ENCODE data around the gene SF3B5. TPM values are rescaled to one million over a fixed set of nuclear protein-coding genes. Genes with fewer than 3 reads are reported as not detected.

SF3B5 gene
- total and polyA plus RNA-seq, 2 donors from 2014 or later, result 101 to 420 TPM

DNA sequence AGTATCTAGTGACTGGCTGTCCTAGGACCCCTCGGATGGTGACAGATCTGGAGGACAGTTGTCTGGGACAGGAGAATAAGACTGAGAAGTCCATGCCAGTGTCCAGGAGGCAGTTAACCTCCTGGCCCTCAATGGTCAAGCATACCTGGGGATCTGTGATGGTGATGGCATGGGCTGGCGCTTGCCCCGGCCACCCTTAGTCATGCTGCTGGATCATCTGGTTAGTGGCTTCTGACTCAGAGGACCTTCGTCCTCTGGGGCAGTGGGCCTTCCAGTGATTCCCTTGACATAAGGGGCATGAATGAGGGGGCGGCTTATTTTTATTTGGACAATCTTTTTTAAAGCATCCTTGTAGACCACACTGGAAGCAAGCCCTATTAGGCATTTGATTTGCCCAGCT lies 24.0 kb upstream of the SF3B5 start:
- H3K27me3 ChIP-seq (ENCODE audit: control insufficient read depth, insufficient read depth, low read length), result no peaks in the 10 kb centered on the region
- no peak for TF ChIP-seq CTCF (IDR thresholded peaks at IDR 0.05; ENCODE audit: borderline replicate concordance, extremely low read depth, insufficient read depth)
- intact Hi-C loops (cut with DNase I), result no loop called here
- no peaks in the 10 kb centered on the region for H3K4me1 ChIP-seq (ENCODE audit: control insufficient read depth in 2 of 3, insufficient read depth in 2 of 3, low read depth in 1 of 3, low read length in 3 of 3)
- H3K9me3 ChIP-seq (ENCODE audit: control insufficient read depth in 2 of 3, insufficient read depth in 1 of 3, low read length in 3 of 3), result no peaks in the 10 kb centered on the region
- no peak overlapping the region for H3K4me3 ChIP-seq (ENCODE audit: low read length in 3 of 3)
- no peaks in the 10 kb centered on the region for H3K36me3 ChIP-seq (ENCODE audit: control insufficient read depth in 2 of 3, insufficient read depth in 3 of 3, low read length in 3 of 3)
- FAIRE-seq (no peak), DNase-seq (no peak)
- no peak overlapping the region for H3K9ac ChIP-seq (ENCODE audit: low read length in 3 of 3)
- H3K27ac ChIP-seq (ENCODE audit: low read depth in 2 of 2, low read length in 2 of 2), result no peak overlapping the region

DNA sequence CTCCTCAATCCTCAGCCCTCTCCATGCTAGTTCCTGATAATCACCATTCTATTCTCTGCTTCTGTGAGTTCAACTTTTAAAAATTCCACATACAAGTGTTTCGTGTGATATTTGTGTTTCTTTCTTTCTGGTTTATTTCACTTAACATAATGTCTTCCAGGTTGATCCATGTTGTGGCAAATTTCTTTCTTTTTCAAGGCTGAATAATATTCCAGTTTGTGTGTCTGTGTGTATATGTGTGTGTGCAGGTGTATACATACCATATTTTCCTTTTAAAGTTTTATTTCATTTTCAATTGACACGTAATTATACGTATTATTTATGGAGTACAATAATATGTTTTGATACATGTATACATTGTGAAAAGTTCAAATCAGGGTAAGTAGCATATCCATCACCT lies 19.8 kb upstream of the SF3B5 start:
- no peak overlapping the region for H3K27ac ChIP-seq (ENCODE audit: low read depth in 2 of 2, low read length in 2 of 2)
- no peaks in the 10 kb centered on the region for H3K27me3 ChIP-seq (ENCODE audit: control insufficient read depth, insufficient read depth, low read length)
- H3K4me3 ChIP-seq (ENCODE audit: low read length in 3 of 3), result no peak overlapping the region
- H3K9ac ChIP-seq (ENCODE audit: low read length in 3 of 3), result no peak overlapping the region
- TF ChIP-seq CTCF (IDR thresholded peaks at IDR 0.05; ENCODE audit: borderline replicate concordance, extremely low read depth, insufficient read depth), result no peak
- H3K36me3 ChIP-seq (ENCODE audit: control insufficient read depth in 2 of 3, insufficient read depth in 3 of 3, low read length in 3 of 3), result no peaks in the 10 kb centered on the region
- DNase-seq (no peak), FAIRE-seq (no peak)
- H3K4me1 ChIP-seq (ENCODE audit: control insufficient read depth in 2 of 3, insufficient read depth in 2 of 3, low read depth in 1 of 3, low read length in 3 of 3), result no peaks in the 10 kb centered on the region
- H3K9me3 ChIP-seq (ENCODE audit: control insufficient read depth in 2 of 3, insufficient read depth in 1 of 3, low read length in 3 of 3), result no peaks in the 10 kb centered on the region
- intact Hi-C loops (cut with DNase I), result no loop called here

- intact Hi-C loops (cut with DNase I), result no loop called here
- Histone ChIP-seq H3K27ac (ENCODE audit: low read depth in 2 of 2, low read length in 2 of 2) (no peak overlapping the region), H3K4me3 (ENCODE audit: low read length in 3 of 3) (no peak overlapping the region), H3K36me3 (ENCODE audit: control insufficient read depth in 2 of 3, insufficient read depth in 3 of 3, low read length in 3 of 3) (no peaks in the 10 kb centered on the region), H3K9me3 (ENCODE audit: control insufficient read depth in 2 of 3, insufficient read depth in 1 of 3, low read length in 3 of 3) (no peaks in the 10 kb centered on the region), H3K9ac (ENCODE audit: low read length in 3 of 3) (no peak overlapping the region), H3K4me1 (ENCODE audit: control insufficient read depth in 2 of 3, insufficient read depth in 2 of 3, low read depth in 1 of 3, low read length in 3 of 3) (no peaks in the 10 kb centered on the region), H3K27me3 (ENCODE audit: control insufficient read depth, insufficient read depth, low read length) (no peaks in the 10 kb centered on the region)
- no peak for TF ChIP-seq CTCF (IDR thresholded peaks at IDR 0.05; ENCODE audit: borderline replicate concordance, extremely low read depth, insufficient read depth)
- FAIRE-seq (no peak), DNase-seq (no peak)
Observed at GRCh38 chr6:144113366-144113765, 18.0 kb upstream of the SF3B5 start.

DNA sequence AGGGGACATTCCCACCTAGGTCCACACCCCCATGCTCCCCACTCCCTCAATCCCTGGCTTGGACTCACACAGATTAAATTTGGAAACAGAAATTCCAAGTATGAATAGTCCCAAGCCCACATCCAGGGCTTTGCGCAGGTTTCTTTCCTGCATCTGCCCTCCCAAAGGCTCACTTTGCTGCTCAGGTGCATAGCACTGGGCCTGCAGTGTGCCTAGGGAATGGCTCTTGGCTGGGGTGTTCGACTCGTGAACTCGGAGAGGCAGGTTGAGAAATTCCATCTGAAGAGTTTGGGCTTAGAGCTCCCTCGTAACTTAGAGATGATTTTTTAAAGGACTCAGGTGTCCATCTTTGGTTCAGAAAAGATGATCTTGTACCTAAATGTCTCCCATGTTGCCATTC lies 14.8 kb upstream of the SF3B5 start:
- Histone ChIP-seq H3K9me3 (ENCODE audit: control insufficient read depth in 2 of 3, insufficient read depth in 1 of 3, low read length in 3 of 3) (no peaks in the 10 kb centered on the region), H3K9ac (ENCODE audit: low read length in 3 of 3) (no peak overlapping the region), H3K36me3 (ENCODE audit: control insufficient read depth in 2 of 3, insufficient read depth in 3 of 3, low read length in 3 of 3) (no peaks in the 10 kb centered on the region), H3K4me3 (ENCODE audit: low read length in 3 of 3) (no peak overlapping the region), H3K4me1 (ENCODE audit: control insufficient read depth in 2 of 3, insufficient read depth in 2 of 3, low read depth in 1 of 3, low read length in 3 of 3) (no peaks in the 10 kb centered on the region), H3K27me3 (ENCODE audit: control insufficient read depth, insufficient read depth, low read length) (no peaks in the 10 kb centered on the region), H3K27ac (ENCODE audit: low read depth in 2 of 2, low read length in 2 of 2) (no peak overlapping the region)
- FAIRE-seq, result no peak
- no peak for TF ChIP-seq CTCF (IDR thresholded peaks at IDR 0.05; ENCODE audit: borderline replicate concordance, extremely low read depth, insufficient read depth)
- intact Hi-C loops (cut with DNase I), result no loop called here
- no peak for DNase-seq

All from kidney (tissue), 14 donors.